HEK293T (cell line): ENCODE measurements around the gene DTNB.

Experiments used
- SUZ12 ChIP-seq: fragments of 450-650 bp; IDR thresholded peaks from 2 replicates; pipeline ENCODE4 v1.6.1; 2016; ENCODE audit warnings: mild to moderate bottlenecking
- TARDBP ChIP-seq: fragments of 450-650 bp; IDR thresholded peaks from 2 replicates; pipeline ENCODE4 v1.6.1; 2016
- ZNF384 ChIP-seq: fragments of 450-650 bp; IDR thresholded peaks from 2 replicates; pipeline ENCODE4 v1.6.1; 2016

DNA sequence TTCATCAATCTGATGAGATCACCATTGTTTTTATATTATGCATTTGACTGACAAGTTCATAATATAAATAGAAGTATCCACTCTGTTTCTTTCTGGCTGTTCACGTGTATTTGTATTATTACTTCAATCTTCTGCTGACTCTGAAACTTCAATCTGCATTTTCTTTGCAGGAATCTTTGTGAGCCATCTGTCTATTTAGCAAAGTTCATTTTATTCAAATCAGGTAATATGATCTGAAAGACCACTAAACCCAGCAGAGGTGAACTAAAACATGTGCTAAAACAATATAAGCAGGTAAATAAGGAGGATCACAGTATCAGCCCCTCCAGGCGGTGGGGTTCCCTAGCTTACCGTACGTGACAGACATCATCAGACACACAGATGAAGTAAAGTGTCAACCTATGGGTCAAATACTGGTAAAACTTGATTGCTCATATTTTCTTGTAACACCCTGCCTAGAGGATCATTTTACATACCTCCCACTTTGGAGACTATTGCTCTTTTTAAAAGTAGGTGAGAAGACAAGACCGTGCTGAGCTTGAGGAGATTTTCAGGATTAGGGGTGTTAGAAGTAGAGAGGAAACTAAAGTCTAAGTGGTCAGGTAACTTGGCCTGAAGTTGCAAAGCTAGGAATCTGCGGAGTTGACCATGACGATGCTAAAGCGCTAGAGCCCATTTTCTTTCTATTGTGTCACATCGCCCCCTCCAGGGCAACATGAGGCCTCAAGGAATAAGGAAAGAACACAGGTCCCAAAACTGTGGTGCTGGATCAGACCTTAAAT, 9.0 kb downstream of the DTNB start:
- TF ChIP-seq ZNF384: no peak
- no peak for TF ChIP-seq TARDBP
- TF ChIP-seq SUZ12: no peak
